Thymus (tissue), 11 donors: ENCODE data around the gene ZNF618. TPM values are rescaled to one million over a fixed set of nuclear protein-coding genes. Genes with fewer than 3 reads are reported as not detected.
A peak's percentile ranks its signal among the peaks of the same experiment; 100 is the strongest.

Source experiments
- DNase-seq, 9 donors: peaks; one replicate each; pipeline ENCODE4 v3.0.0-alpha.2; 2013; ENCODE audit warnings: low spot score in 9 of 9, low read depth in 6 of 9, missing footprints in 1 of 9
- H3K27ac ChIP-seq, 2 donors: one replicate each; pipeline ENCODE4 v1.5.1; 2013; ENCODE audit warnings: control low read depth in 1 of 2, low read depth in 1 of 2, low read length in 1 of 2, mild to moderate bottlenecking in 1 of 2, moderate library complexity in 1 of 2
- H3K27me3 ChIP-seq, 2 donors: one replicate each; pipeline ENCODE4 v1.5.1; 2013; ENCODE audit warnings: low read length in 1 of 2; ENCODE audit not compliant: control insufficient read depth in 2 of 2, insufficient read depth in 1 of 2
- H3K36me3 ChIP-seq, 2 donors: one replicate each; pipeline ENCODE4 v1.5.1; 2013; ENCODE audit warnings: low read length in 1 of 2, mild to moderate bottlenecking in 1 of 2, moderate library complexity in 1 of 2; ENCODE audit not compliant: control insufficient read depth in 2 of 2, insufficient read depth in 2 of 2
- H3K4me1 ChIP-seq, 2 donors: one replicate each; pipeline ENCODE4 v1.5.1; 2013; ENCODE audit warnings: low read length in 2 of 2; ENCODE audit not compliant: control insufficient read depth in 2 of 2, insufficient read depth in 2 of 2
- H3K4me3 ChIP-seq, 2 donors: one replicate each; pipeline ENCODE4 v1.5.1; 2013; ENCODE audit warnings: low read length in 2 of 2, control low read depth in 1 of 2, mild to moderate bottlenecking in 1 of 2
- H3K9me3 ChIP-seq, 2 donors: one replicate each; pipeline ENCODE4 v1.5.1; 2013; ENCODE audit warnings: low read length in 1 of 2, mild to moderate bottlenecking in 1 of 2; ENCODE audit not compliant: control insufficient read depth in 2 of 2, insufficient read depth in 1 of 2
- WGBS: extraction: QIAGEN DNeasy Blood & Tissue Kit; methylation state at CpG from one replicate; pipeline ENCODE4 v1.1.7; 2013; 5-methylcytosine and 5-hydroxymethylcytosine counted together
- polyA plus RNA-seq: library from polyadenylated mRNA; stranded (reverse); fragments of 200-250 nt; gene quantifications from one replicate; pipeline ENCODE4 v1.2.3, GENCODE V29; 2013
- total RNA-seq: library from RNA; stranded (reverse); fragments of 120-200 nt; gene quantifications from one replicate; pipeline ENCODE4 v1.2.4, GENCODE V29; 2013
- donor health status: healthy.

The ZNF618 gene
- total and polyA plus RNA-seq, 2 donors: 1.6 to 1.8 TPM

GRCh38 chr9:114016629-114017423, 140.7 kb downstream of the ZNF618 start:
- H3K27ac ChIP-seq: no peak overlapping the region
- no peak overlapping the region for H3K4me3 ChIP-seq
- H3K36me3 ChIP-seq: peaks cover 0 to 7% of the 10 kb centered on the region in 2 donors
- DNase-seq: peak in 1 of 9 donors; percentile 17
- H3K27me3 ChIP-seq: no peaks in the 10 kb centered on the region
- H3K4me1 ChIP-seq: peaks cover 0 to 13% of the 10 kb centered on the region in 2 donors
- no peaks in the 10 kb centered on the region for H3K9me3 ChIP-seq
- WGBS: 97% methylated on average over 14 of the region's 14 CpGs

- Histone ChIP-seq H3K27me3 (no peaks in the 10 kb centered on the region), H3K27ac (no peak overlapping the region), H3K4me1 (peaks cover 0 to 13% of the 10 kb centered on the region in 2 donors), H3K36me3 (peaks cover 0 to 7% of the 10 kb centered on the region in 2 donors), H3K4me3 (no peak overlapping the region), H3K9me3 (no peaks in the 10 kb centered on the region)
- 98% methylated on average over 6 of the region's 6 CpGs for WGBS
- no peak for DNase-seq
Measured at GRCh38 chr9:114017741-114018715, 141.9 kb downstream of the ZNF618 start.

- no peak overlapping the region for H3K4me3 ChIP-seq
- 91% methylated on average over 3 of the region's 3 CpGs for WGBS
- peaks cover 0 to 13% of the 10 kb centered on the region in 2 donors for H3K4me1 ChIP-seq
- H3K27me3 ChIP-seq: no peaks in the 10 kb centered on the region
- no peak for DNase-seq
- no peak overlapping the region for H3K27ac ChIP-seq
- peaks cover 0 to 7% of the 10 kb centered on the region in 2 donors for H3K36me3 ChIP-seq
- H3K9me3 ChIP-seq: no peaks in the 10 kb centered on the region
Measured at GRCh38 chr9:114021578-114021977, 145.5 kb downstream of the ZNF618 start.

GRCh38 chr9:114023961-114024360, 147.9 kb downstream of the ZNF618 start:
- H3K27ac ChIP-seq: no peak overlapping the region
- no peak for DNase-seq
- H3K9me3 ChIP-seq: no peaks in the 10 kb centered on the region
- 97% methylated on average over 1 of the region's 1 CpG for WGBS
- H3K4me1 ChIP-seq: no peaks in the 10 kb centered on the region
- no peaks in the 10 kb centered on the region for H3K36me3 ChIP-seq
- no peaks in the 10 kb centered on the region for H3K27me3 ChIP-seq
- H3K4me3 ChIP-seq: no peak overlapping the region

GRCh38 chr9:114025196-114025753, 149.2 kb downstream of the ZNF618 start:
- Histone ChIP-seq H3K4me3 (no peak overlapping the region), H3K27me3 (no peaks in the 10 kb centered on the region), H3K9me3 (no peaks in the 10 kb centered on the region), H3K27ac (no peak overlapping the region), H3K4me1 (no peaks in the 10 kb centered on the region), H3K36me3 (no peaks in the 10 kb centered on the region)
- 97% methylated on average over 3 of the region's 3 CpGs for WGBS
- no peak for DNase-seq

- H3K27ac ChIP-seq: no peak overlapping the region
- H3K9me3 ChIP-seq: no peaks in the 10 kb centered on the region
- DNase-seq: no peak
- H3K36me3 ChIP-seq: no peaks in the 10 kb centered on the region
- no peaks in the 10 kb centered on the region for H3K4me1 ChIP-seq
- 97% methylated on average over 5 of the region's 5 CpGs for WGBS
- H3K27me3 ChIP-seq: no peaks in the 10 kb centered on the region
- H3K4me3 ChIP-seq: no peak overlapping the region
Measured at GRCh38 chr9:114025760-114026159, 149.7 kb downstream of the ZNF618 start.

GRCh38 chr9:114026335-114026734, 150.2 kb downstream of the ZNF618 start:
- H3K36me3 ChIP-seq: no peaks in the 10 kb centered on the region
- no peak overlapping the region for H3K27ac ChIP-seq
- H3K9me3 ChIP-seq: no peaks in the 10 kb centered on the region
- WGBS: over 99% methylated on average over 4 of the region's 4 CpGs
- no peak for DNase-seq
- H3K4me1 ChIP-seq: no peaks in the 10 kb centered on the region
- no peak overlapping the region for H3K4me3 ChIP-seq
- no peaks in the 10 kb centered on the region for H3K27me3 ChIP-seq

- no peaks in the 10 kb centered on the region for H3K36me3 ChIP-seq
- H3K9me3 ChIP-seq: no peaks in the 10 kb centered on the region
- 90% methylated on average over 13 of the region's 13 CpGs for WGBS
- no peaks in the 10 kb centered on the region for H3K27me3 ChIP-seq
- H3K4me1 ChIP-seq: no peaks in the 10 kb centered on the region
- no peak overlapping the region for H3K27ac ChIP-seq
- DNase-seq: no peak
- H3K4me3 ChIP-seq: no peak overlapping the region
Measured at GRCh38 chr9:114027159-114027862, 151.2 kb downstream of the ZNF618 start.
